KMS-11 (cell line): ENCODE data around the gene NPNT.

Experiments used
- H2AFZ ChIP-seq: fragments of 200-600 bp; sonication (generic); 2 replicates; pipeline ENCODE4 v1.6.1; 2016; ENCODE audit warnings: antibody characterized with exemption, mixed run types, low read depth
- H3K27ac ChIP-seq: fragments of 200-600 bp; sonication (generic); 2 replicates; pipeline ENCODE4 v1.6.1; 2016; ENCODE audit warnings: mild to moderate bottlenecking, mixed run types
- H3K27me3 ChIP-seq: fragments of 200-600 bp; sonication (generic); 2 replicates; pipeline ENCODE4 v1.6.1; 2017; ENCODE audit warnings: mild to moderate bottlenecking, low read depth, mixed run types, moderate library complexity; ENCODE audit not compliant: insufficient read depth
- H3K36me3 ChIP-seq: fragments of 200-600 bp; sonication (generic); 2 replicates; pipeline ENCODE4 v1.6.1; 2017; ENCODE audit warnings: mild to moderate bottlenecking, mixed run types; ENCODE audit not compliant: insufficient read depth
- H3K4me1 ChIP-seq: fragments of 200-600 bp; sonication (generic); 2 replicates; pipeline ENCODE4 v1.6.1; 2016; ENCODE audit warnings: mild to moderate bottlenecking, low read depth, mixed run types; ENCODE audit not compliant: poor library complexity, severe bottlenecking
- H3K4me2 ChIP-seq: fragments of 200-600 bp; sonication (generic); 2 replicates; pipeline ENCODE4 v1.7.0; 2016; ENCODE audit warnings: mild to moderate bottlenecking, mixed run types
- H3K4me3 ChIP-seq: fragments of 200-600 bp; sonication (generic); IDR thresholded peaks from 2 replicates; pipeline ENCODE4 v1.6.1; 2017; ENCODE audit warnings: low read depth, low read length, mixed read lengths; ENCODE audit not compliant: insufficient read depth
- H3K79me2 ChIP-seq: fragments of 200-600 bp; sonication (generic); 2 replicates; pipeline ENCODE4 v1.6.1; 2016; ENCODE audit warnings: low read depth, mixed run types; ENCODE audit not compliant: insufficient read depth
- H3K9ac ChIP-seq: fragments of 200-600 bp; sonication (generic); 2 replicates; pipeline ENCODE4 v1.6.1; 2016; ENCODE audit warnings: mild to moderate bottlenecking, mixed run types
- H4K20me1 ChIP-seq: fragments of 200-600 bp; sonication (generic); 2 replicates; pipeline ENCODE4 v1.6.1; 2016; ENCODE audit warnings: mild to moderate bottlenecking, mixed run types; ENCODE audit not compliant: insufficient read depth
- TF ChIP-seq, protein P1 (sequence below): fragments of 200-600 bp; sonication (generic); conservative IDR thresholded peaks from 2 replicates; pipeline ENCODE4 v1.6.1; 2017; ENCODE audit warnings: low read depth, mild to moderate bottlenecking, antibody characterized with exemption, low read length, moderate library complexity, mixed read lengths

Gene NPNT

DNA sequence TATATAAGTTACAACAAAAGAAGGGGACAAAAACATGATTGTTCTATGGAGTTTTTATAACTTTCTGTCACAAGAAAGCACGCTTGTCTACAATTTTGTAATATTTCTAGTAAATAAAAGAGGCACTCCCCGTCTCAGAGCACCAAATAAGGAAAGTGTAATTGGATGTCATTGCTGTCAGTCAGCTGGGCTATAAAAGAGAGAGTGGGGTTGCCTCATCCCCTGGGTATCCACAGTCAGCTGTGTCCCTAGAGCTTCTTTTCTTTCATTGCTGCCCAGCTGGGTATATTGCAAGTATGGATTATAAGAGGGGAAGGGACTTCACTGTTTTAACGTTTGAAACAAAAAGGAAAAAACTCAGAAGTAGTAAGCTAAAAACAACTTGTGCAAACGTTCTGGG lies 61.3 kb downstream of the NPNT start:
- no peak overlapping the region for H2AFZ ChIP-seq
- H3K27ac ChIP-seq = no peak overlapping the region
- no peaks in the 10 kb centered on the region for H3K36me3 ChIP-seq
- H3K4me3 ChIP-seq = no peak overlapping the region
- TF ChIP-seq, protein P1, sequence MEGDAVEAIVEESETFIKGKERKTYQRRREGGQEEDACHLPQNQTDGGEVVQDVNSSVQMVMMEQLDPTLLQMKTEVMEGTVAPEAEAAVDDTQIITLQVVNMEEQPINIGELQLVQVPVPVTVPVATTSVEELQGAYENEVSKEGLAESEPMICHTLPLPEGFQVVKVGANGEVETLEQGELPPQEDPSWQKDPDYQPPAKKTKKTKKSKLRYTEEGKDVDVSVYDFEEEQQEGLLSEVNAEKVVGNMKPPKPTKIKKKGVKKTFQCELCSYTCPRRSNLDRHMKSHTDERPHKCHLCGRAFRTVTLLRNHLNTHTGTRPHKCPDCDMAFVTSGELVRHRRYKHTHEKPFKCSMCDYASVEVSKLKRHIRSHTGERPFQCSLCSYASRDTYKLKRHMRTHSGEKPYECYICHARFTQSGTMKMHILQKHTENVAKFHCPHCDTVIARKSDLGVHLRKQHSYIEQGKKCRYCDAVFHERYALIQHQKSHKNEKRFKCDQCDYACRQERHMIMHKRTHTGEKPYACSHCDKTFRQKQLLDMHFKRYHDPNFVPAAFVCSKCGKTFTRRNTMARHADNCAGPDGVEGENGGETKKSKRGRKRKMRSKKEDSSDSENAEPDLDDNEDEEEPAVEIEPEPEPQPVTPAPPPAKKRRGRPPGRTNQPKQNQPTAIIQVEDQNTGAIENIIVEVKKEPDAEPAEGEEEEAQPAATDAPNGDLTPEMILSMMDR = no peak
- H3K4me1 ChIP-seq = no peaks in the 10 kb centered on the region
- H3K4me2 ChIP-seq = no peak overlapping the region
- H3K9ac ChIP-seq = no peak overlapping the region
- H3K79me2 ChIP-seq = no peaks in the 10 kb centered on the region
- no peaks in the 10 kb centered on the region for H4K20me1 ChIP-seq
- no peaks in the 10 kb centered on the region for H3K27me3 ChIP-seq

DNA sequence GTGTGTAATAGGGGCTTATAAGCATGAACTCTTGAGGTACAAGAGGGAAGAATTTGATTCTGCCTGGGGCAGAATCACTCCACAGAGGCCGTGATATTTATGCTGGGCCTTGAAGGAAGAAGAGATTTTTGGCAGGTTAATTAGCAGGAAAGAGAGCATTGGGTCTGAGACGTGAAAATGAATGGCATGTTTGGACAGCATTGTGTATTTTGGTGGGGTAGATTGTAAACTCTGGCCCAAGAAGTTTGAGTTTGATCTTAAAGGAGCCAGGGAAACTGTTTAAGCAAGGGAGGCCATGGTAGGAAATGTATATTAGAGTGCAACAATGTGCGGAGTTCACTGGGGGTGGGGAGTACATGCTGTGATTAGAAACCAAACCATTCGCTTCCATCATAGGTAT lies 62.4 kb downstream of the NPNT start:
- no peak overlapping the region for H3K4me2 ChIP-seq
- H3K36me3 ChIP-seq = no peaks in the 10 kb centered on the region
- TF ChIP-seq, protein P1 = no peak
- H3K4me3 ChIP-seq = no peak overlapping the region
- H3K79me2 ChIP-seq = no peaks in the 10 kb centered on the region
- no peak overlapping the region for H3K9ac ChIP-seq
- no peak overlapping the region for H2AFZ ChIP-seq
- no peak overlapping the region for H3K27ac ChIP-seq
- no peaks in the 10 kb centered on the region for H4K20me1 ChIP-seq
- H3K4me1 ChIP-seq = no peaks in the 10 kb centered on the region
- no peaks in the 10 kb centered on the region for H3K27me3 ChIP-seq

DNA sequence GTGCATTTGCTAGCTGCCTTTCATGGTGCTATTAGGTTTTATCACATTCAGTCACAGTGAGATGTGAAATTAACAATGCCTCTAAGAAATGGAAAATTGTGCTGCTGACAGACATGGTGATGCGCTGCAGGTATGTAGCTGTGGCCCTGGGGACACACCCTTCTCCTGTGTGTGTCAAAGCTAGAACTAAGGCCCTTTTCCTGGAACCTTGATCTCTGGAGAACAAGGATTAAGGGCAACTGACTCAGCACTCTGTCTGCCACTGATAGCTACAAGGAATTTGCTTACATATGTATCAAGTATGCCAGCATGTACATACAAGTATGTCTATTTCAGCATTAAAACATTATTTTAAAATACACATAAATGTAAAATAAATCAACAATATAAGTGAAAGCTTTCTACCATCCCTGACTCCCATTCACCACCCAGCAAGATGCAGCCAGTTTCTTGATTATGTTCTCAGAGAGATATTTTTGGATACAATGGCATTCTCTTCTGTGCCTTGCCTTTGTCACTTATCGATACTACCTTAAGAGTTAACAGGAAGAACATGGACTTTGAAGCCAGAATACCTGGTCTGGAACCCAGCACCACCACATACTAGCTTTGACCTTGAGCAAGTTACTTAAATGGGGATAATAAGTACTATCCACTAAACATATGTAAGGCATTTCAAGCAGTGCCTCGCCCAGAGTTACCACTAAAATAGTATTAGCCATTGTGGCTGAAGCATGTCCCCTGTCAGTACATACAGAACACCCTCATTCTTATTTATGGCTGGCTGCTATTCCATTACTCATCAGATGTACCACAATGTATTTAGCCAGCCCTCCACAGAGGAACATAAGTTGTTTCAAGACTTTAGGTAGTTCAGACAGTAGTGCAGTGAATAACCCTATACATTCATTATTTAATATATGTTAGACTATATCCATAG lies 68.5 kb downstream of the NPNT start:
- H3K4me1 ChIP-seq = no peaks in the 10 kb centered on the region
- H3K4me3 ChIP-seq = no peak overlapping the region
- no peak overlapping the region for H3K4me2 ChIP-seq
- H2AFZ ChIP-seq = no peak overlapping the region
- TF ChIP-seq, protein P1 = no peak
- no peak overlapping the region for H3K27ac ChIP-seq
- no peaks in the 10 kb centered on the region for H3K27me3 ChIP-seq
- no peaks in the 10 kb centered on the region for H3K79me2 ChIP-seq
- no peaks in the 10 kb centered on the region for H3K36me3 ChIP-seq
- H4K20me1 ChIP-seq = no peaks in the 10 kb centered on the region
- no peak overlapping the region for H3K9ac ChIP-seq

DNA sequence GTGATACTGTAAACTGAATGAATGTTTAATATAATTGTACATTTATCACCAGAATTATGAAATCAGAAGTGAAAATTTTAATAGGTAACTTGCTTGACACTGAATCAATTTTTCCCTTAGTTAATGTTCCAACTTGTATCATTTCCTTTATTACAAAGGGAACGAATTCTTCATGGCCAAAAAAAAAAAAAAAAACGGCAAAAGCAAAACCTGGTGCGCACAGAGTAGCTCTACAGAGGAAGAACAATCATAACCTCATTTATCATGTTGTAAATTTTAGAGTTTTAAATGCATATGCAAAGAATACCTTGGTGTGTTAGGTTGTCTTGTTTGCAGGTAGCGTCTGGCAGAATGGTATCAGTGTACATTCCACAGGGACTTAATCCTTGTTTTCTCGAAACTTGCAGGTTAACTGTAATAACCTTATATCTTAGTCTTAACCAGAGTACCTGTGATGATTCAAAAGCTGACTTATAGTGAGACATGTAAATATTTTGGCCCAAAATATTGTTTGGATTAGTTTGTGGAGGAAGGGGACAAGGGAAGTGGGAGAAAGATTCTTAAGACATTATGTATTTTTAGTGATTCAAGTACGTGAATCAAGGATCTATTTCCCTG lies 70.0 kb downstream of the NPNT start:
- H2AFZ ChIP-seq = no peak overlapping the region
- no peaks in the 10 kb centered on the region for H3K4me1 ChIP-seq
- H3K27ac ChIP-seq = no peak overlapping the region
- no peaks in the 10 kb centered on the region for H3K36me3 ChIP-seq
- H3K27me3 ChIP-seq = no peaks in the 10 kb centered on the region
- no peaks in the 10 kb centered on the region for H3K79me2 ChIP-seq
- H4K20me1 ChIP-seq = no peaks in the 10 kb centered on the region
- no peak overlapping the region for H3K4me2 ChIP-seq
- H3K9ac ChIP-seq = no peak overlapping the region
- no peak overlapping the region for H3K4me3 ChIP-seq
- TF ChIP-seq, protein P1 = no peak
